Measurements from ENCODE around the gene RAD23B. TPM values are rescaled to one million over a fixed set of nuclear protein-coding genes. Genes with fewer than 3 reads are reported as not detected.
A peak's percentile ranks its signal among the peaks of the same experiment; 100 is the strongest.

RAD23B gene
- total RNA-seq, 1 donor from 2014 or later, result 134 TPM

DNA sequence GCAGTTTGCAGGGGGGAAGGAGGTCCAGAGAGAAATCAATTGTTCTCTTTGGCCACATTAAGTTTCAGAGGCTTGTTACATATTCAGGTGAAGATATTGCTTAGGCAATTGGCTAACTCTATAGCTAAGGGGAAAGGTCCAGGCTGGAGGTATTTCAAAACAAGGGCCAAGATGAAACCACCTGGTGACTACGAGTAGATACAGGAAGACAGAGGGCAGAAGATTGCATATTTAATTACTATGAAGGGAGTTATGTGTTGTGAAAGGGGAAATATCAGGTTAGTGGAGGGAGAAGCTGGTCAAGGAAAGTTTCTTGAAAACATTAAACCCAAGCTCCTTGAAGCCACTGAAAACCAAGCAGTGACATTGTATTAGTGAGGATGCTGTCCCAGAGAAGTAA lies 1.9 kb upstream of the RAD23B start:
- TF ChIP-seq, protein P1, sequence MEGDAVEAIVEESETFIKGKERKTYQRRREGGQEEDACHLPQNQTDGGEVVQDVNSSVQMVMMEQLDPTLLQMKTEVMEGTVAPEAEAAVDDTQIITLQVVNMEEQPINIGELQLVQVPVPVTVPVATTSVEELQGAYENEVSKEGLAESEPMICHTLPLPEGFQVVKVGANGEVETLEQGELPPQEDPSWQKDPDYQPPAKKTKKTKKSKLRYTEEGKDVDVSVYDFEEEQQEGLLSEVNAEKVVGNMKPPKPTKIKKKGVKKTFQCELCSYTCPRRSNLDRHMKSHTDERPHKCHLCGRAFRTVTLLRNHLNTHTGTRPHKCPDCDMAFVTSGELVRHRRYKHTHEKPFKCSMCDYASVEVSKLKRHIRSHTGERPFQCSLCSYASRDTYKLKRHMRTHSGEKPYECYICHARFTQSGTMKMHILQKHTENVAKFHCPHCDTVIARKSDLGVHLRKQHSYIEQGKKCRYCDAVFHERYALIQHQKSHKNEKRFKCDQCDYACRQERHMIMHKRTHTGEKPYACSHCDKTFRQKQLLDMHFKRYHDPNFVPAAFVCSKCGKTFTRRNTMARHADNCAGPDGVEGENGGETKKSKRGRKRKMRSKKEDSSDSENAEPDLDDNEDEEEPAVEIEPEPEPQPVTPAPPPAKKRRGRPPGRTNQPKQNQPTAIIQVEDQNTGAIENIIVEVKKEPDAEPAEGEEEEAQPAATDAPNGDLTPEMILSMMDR (conservative IDR thresholded peaks at IDR 0.05), result no peak

DNA sequence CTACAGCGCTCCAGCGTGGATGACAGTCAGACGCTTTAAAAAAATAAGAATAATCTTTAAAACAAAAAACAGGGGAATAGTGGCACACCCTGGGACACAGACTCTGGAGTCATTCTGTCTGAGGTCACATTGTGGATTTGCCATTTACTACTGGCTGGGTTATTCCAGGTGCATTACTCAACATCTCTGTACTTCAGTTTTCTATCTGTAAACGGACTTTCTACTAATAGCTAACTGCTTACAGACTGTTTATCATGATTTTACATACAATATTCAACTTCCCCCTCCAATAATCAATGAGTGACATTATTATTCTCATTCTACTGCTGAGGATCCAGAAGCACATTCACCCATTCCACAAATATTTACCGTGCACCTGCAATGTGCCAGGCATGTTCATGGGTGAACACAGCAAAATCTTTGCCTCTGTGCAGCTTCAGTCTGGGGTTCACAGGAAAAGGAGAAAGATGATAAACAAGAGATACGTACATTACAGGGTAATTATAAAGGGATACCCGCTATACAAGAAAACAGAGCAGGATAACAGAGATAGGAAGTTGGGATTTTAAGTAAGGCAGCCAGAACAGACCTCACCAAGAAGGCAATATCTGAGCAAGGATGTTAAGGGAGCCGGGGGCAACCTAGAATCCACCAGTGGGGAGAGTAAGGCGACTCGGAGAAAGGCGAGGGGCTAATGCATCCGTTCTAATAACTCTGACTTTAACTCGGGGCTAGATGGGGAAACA lies 984 bp upstream of the RAD23B start:
- H3K27ac Mint-ChIP-seq, result peak overlapping the region; percentile 97
- TF ChIP-seq, protein P1 (conservative IDR thresholded peaks at IDR 0.05), result no peak
- H3K4me3 Mint-ChIP-seq, result peak overlapping the region; percentile 86
- no peak for DNase-seq (ENCODE audit: extremely low spot score, unreplicated experiment)
- peaks cover 25% of the 10 kb centered on the region for H3K4me1 Mint-ChIP-seq (ENCODE audit: unreplicated experiment)
- H3K36me3 Mint-ChIP-seq, result peaks cover 5% of the 10 kb centered on the region
- H3K27me3 Mint-ChIP-seq, result no peaks in the 10 kb centered on the region
- no peaks in the 10 kb centered on the region for H3K9me3 Mint-ChIP-seq

More for the DNA sequence above, 1.9 kb upstream of the RAD23B start:
- no peak for DNase-seq (ENCODE audit: extremely low spot score, unreplicated experiment)
- Mint-ChIP-seq H3K27ac (peak overlapping the region; percentile 97), H3K4me1 (ENCODE audit: unreplicated experiment) (peaks cover 21% of the 10 kb centered on the region), H3K27me3 (no peaks in the 10 kb centered on the region), H3K4me3 (peak overlapping the region; percentile 76), H3K9me3 (no peaks in the 10 kb centered on the region), H3K36me3 (peaks cover 3% of the 10 kb centered on the region)

DNA sequence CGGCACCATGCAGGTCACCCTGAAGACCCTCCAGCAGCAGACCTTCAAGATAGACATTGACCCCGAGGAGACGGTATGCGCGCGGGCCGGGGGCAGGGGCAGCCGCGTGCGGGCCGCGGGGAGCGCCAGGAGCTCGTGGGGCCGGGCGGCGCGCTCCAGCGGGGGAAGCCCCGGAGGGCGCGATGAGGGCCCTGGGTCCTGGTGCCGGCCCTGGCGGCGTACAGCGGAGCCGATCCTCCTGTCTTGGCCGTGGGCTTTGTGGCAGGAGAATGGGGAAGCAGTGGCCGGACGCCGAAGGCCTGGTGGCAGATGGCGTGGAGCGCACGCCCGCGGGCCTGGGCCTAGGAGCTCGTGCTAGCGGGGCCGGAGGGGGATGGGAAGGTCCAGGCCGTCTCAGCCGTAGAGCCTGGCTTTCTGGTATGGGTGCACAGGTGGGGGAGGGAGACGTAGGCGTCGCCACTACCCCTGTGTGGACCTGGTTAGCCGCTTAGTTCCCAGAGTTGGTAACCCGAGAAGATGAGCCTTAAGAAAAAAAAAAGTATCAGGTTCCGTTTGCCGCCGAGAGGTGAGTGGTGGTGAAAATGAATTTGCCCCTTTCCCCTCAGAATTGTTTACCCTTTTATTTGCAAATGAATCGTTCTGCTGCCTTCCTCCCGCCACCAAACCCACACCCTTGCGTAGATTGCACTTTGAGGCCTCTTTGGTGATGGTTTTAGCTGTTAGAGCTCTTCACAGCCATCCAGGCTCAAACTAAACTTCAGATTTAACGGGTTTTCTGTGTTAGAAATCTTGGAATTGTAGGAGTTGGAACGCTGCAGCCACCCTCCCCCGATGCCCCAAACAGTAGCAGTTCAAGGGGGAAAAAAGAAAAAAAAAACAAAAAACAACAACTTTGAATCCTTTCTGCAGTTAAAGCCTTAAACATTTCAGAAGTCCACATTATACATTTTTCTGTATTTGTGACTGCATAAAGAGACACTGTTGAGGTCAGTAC lies 841 bp downstream of the RAD23B start:
- H3K27ac Mint-ChIP-seq, result peak overlapping the region; percentile 79
- H3K4me1 Mint-ChIP-seq (ENCODE audit: unreplicated experiment), result peaks cover 29% of the 10 kb centered on the region
- H3K36me3 Mint-ChIP-seq, result peaks cover 5% of the 10 kb centered on the region
- peak; percentile 78 for DNase-seq (ENCODE audit: extremely low spot score, unreplicated experiment)
- H3K27me3 Mint-ChIP-seq, result no peaks in the 10 kb centered on the region
- no peaks in the 10 kb centered on the region for H3K9me3 Mint-ChIP-seq
- peak overlapping the region; percentile 100 for H3K4me3 Mint-ChIP-seq
- TF ChIP-seq, protein P1 (conservative IDR thresholded peaks at IDR 0.05), result no peak

- peaks cover 5% of the 10 kb centered on the region for H3K36me3 Mint-ChIP-seq
- no peaks in the 10 kb centered on the region for H3K9me3 Mint-ChIP-seq
- H3K27me3 Mint-ChIP-seq, result no peaks in the 10 kb centered on the region
- TF ChIP-seq, protein P1 (conservative IDR thresholded peaks at IDR 0.05), result no peak
- peak overlapping the region; percentile 100 for H3K4me3 Mint-ChIP-seq
- peaks cover 34% of the 10 kb centered on the region for H3K4me1 Mint-ChIP-seq (ENCODE audit: unreplicated experiment)
- DNase-seq (ENCODE audit: extremely low spot score, unreplicated experiment), result no peak
- H3K27ac Mint-ChIP-seq, result peak overlapping the region; percentile 79
These were observed 1.6 kb downstream of the RAD23B start for GRCh38 chr9:107284636-107285035.

DNA sequence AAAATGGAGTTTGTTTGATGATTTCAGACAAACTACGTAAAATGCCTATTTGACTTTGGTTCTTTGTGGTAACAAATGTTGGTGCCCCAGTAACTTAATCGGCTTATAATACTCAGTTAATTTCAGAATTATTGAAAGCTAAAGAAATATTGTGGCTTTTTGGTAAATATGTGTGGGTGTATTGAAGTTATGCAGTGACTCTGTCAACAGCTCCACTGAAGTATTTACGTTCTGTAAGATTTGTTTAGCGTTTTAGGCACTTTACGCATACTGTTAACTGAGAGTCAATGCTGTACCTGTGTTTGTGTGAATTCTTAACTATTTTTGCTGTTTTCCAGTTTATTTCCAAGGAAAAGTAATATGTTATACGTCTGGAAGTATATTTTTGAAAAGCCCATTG lies 2.2 kb downstream of the RAD23B start:
- peak overlapping the region; percentile 79 for H3K27ac Mint-ChIP-seq
- no peaks in the 10 kb centered on the region for H3K9me3 Mint-ChIP-seq
- H3K36me3 Mint-ChIP-seq, result peaks cover 5% of the 10 kb centered on the region
- no peak for DNase-seq (ENCODE audit: extremely low spot score, unreplicated experiment)
- peak overlapping the region; percentile 100 for H3K4me3 Mint-ChIP-seq
- TF ChIP-seq, protein P1 (conservative IDR thresholded peaks at IDR 0.05), result no peak
- H3K27me3 Mint-ChIP-seq, result no peaks in the 10 kb centered on the region
- H3K4me1 Mint-ChIP-seq (ENCODE audit: unreplicated experiment), result peaks cover 40% of the 10 kb centered on the region

Data from type B pancreatic cell (in vitro differentiated cells).